ENCODE measurements around the gene ACTG2.
A peak's percentile ranks its signal among the peaks of the same experiment; 100 is the strongest.

ACTG2 gene

DNA sequence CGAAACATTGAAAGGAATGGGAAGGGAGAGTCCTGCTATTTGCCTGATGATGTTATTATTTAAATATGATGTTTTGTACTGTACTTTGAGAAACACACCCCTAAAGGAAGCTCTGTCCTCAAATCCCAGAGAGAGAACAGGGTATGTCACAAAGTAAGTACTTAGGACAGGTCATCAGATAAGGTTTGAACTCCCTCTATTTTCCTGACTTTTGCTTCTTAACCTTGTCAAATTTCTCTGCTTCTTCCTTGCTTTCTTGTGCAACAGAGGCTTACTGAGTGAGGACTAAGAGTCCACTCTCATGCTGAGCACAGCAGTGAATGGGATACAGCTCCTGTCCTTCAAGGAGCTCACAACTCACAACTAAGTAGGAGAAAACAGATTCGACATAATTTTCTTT is 37.6 kb downstream of the ACTG2 start:
- Histone ChIP-seq H3K27me3 (ENCODE audit: insufficient read depth, low read length, poor library complexity, severe bottlenecking) (no peaks in the 10 kb centered on the region), H3K9ac (ENCODE audit: low read depth, low read length, poor library complexity, severe bottlenecking) (no peak overlapping the region), H3K9me2 (replicated peaks; ENCODE audit: low read depth, low read length) (no peaks in the 10 kb centered on the region), H3K4me1 (ENCODE audit: insufficient read depth, low read length, poor library complexity, severe bottlenecking) (peaks cover 61% of the 10 kb centered on the region), H3K4me2 (ENCODE audit: low read depth, low read length, poor library complexity, severe bottlenecking) (peak overlapping the region; percentile 87), H3F3A (ENCODE audit: low read depth) (no peaks in the 10 kb centered on the region; the same call in 1 of the 2 replicates), H3K36me3 (ENCODE audit: insufficient read depth, low read length) (no peaks in the 10 kb centered on the region; the same call in 1 of the 2 replicates), H4K20me1 (ENCODE audit: insufficient read depth, low read length, poor library complexity, severe bottlenecking) (peaks cover 56% of the 10 kb centered on the region), H3K4me3 (ENCODE audit: low read length, poor library complexity, severe bottlenecking) (peak overlapping the region; percentile 76), H3K9me3 (ENCODE audit: insufficient read depth, low read depth, low read length) (no peaks in the 10 kb centered on the region), H2AFZ (ENCODE audit: low read length) (no peak overlapping the region), H3K79me2 (ENCODE audit: insufficient read depth, low read length) (peaks cover 78% of the 10 kb centered on the region)
- TF ChIP-seq EZH2phosphoT487 (IDR thresholded peaks at IDR 0.05; ENCODE audit: borderline replicate concordance): no peak
- TF ChIP-seq, protein P1, sequence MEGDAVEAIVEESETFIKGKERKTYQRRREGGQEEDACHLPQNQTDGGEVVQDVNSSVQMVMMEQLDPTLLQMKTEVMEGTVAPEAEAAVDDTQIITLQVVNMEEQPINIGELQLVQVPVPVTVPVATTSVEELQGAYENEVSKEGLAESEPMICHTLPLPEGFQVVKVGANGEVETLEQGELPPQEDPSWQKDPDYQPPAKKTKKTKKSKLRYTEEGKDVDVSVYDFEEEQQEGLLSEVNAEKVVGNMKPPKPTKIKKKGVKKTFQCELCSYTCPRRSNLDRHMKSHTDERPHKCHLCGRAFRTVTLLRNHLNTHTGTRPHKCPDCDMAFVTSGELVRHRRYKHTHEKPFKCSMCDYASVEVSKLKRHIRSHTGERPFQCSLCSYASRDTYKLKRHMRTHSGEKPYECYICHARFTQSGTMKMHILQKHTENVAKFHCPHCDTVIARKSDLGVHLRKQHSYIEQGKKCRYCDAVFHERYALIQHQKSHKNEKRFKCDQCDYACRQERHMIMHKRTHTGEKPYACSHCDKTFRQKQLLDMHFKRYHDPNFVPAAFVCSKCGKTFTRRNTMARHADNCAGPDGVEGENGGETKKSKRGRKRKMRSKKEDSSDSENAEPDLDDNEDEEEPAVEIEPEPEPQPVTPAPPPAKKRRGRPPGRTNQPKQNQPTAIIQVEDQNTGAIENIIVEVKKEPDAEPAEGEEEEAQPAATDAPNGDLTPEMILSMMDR (conservative IDR thresholded peaks at IDR 0.05; ENCODE audit: low read length): no peak

DNA sequence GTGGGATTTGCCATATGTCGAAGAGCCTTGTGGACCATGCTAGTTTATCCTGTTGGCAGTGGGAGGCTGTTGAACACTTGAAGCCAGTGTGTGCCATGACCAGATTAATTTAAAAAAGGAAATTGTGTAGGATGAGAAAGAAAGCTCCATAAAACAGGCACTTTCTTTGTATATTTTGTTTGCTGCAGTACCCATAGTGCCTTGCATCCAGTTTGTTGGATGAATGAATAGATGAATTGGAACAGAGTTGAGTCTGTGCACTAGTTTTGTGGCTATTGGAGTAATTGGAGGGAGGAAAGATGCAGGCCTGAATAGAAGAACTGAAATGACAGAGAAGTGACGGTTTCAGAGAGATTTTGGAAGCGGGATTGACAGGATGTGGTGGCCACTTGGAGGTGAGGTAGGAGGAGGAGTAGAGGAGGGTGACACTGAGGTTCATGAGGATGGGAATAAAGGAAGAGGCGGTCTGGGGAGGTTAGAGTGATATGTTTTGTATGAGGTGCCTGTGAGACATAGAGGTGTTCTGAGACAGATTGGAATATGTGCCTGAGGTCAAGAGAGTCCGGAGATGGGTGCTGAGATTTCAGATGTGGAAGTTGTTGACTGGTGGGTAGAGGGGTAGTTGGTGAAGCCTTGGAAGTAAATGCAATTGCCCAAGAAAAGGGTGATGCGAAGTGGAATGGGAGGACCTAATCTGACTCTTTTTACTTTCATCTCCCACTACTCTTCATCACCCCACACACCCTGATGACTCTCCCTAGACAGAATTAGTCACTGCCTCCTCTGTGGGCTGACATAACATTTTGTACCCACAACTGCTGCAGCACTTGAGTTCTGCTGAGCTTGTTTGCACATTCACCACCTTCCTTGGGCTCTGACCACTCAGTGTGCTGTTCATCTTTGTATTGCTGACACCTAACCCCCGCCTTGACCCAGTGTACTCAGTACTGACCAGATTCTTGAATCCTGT is 39.0 kb downstream of the ACTG2 start:
- Histone ChIP-seq H3K9ac (ENCODE audit: low read depth, low read length, poor library complexity, severe bottlenecking) (no peak overlapping the region), H3K9me2 (replicated peaks; ENCODE audit: low read depth, low read length) (no peaks in the 10 kb centered on the region), H3K9me3 (ENCODE audit: insufficient read depth, low read depth, low read length) (no peaks in the 10 kb centered on the region), H3F3A (ENCODE audit: low read depth) (no peaks in the 10 kb centered on the region; the same call in 1 of the 2 replicates), H3K36me3 (ENCODE audit: insufficient read depth, low read length) (no peaks in the 10 kb centered on the region; the same call in 1 of the 2 replicates), H4K20me1 (ENCODE audit: insufficient read depth, low read length, poor library complexity, severe bottlenecking) (peaks cover 65% of the 10 kb centered on the region), H3K4me1 (ENCODE audit: insufficient read depth, low read length, poor library complexity, severe bottlenecking) (peaks cover 53% of the 10 kb centered on the region), H3K4me3 (ENCODE audit: low read length, poor library complexity, severe bottlenecking) (no peak overlapping the region), H2AFZ (ENCODE audit: low read length) (no peak overlapping the region), H3K4me2 (ENCODE audit: low read depth, low read length, poor library complexity, severe bottlenecking) (peak overlapping the region; percentile 40), H3K27me3 (ENCODE audit: insufficient read depth, low read length, poor library complexity, severe bottlenecking) (no peaks in the 10 kb centered on the region), H3K79me2 (ENCODE audit: insufficient read depth, low read length) (peaks cover 72% of the 10 kb centered on the region)
- TF ChIP-seq, protein P1 (conservative IDR thresholded peaks at IDR 0.05; ENCODE audit: low read length): no peak
- TF ChIP-seq EZH2phosphoT487 (IDR thresholded peaks at IDR 0.05; ENCODE audit: borderline replicate concordance): no peak

DNA sequence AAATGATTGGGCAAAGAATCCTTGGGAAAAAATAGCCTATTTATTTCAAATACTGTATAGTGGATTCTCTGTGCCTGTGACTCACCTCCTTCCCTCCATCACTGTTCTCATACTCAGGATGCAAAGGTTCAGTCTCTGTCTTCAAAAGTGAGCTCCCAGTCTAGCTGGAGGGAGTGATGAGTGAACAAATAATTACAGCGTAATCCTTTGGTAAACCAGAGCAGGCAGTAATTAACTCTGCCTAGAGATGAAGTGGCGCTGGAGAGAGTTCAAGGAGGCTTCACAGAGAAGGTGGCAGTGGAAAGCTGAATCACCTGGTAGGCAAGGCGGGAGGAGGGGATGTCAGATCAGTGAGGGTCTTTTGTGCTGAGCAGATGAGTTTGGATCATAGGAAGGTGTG is 40.4 kb downstream of the ACTG2 start:
- Histone ChIP-seq H3K4me1 (ENCODE audit: insufficient read depth, low read length, poor library complexity, severe bottlenecking) (peaks cover 44% of the 10 kb centered on the region), H2AFZ (ENCODE audit: low read length) (no peak overlapping the region), H3K4me3 (ENCODE audit: low read length, poor library complexity, severe bottlenecking) (no peak overlapping the region), H3K9ac (ENCODE audit: low read depth, low read length, poor library complexity, severe bottlenecking) (no peak overlapping the region), H3K9me2 (replicated peaks; ENCODE audit: low read depth, low read length) (no peaks in the 10 kb centered on the region), H3K9me3 (ENCODE audit: insufficient read depth, low read depth, low read length) (no peaks in the 10 kb centered on the region), H3K4me2 (ENCODE audit: low read depth, low read length, poor library complexity, severe bottlenecking) (no peak overlapping the region), H4K20me1 (ENCODE audit: insufficient read depth, low read length, poor library complexity, severe bottlenecking) (peaks cover 72% of the 10 kb centered on the region), H3K27me3 (ENCODE audit: insufficient read depth, low read length, poor library complexity, severe bottlenecking) (no peaks in the 10 kb centered on the region), H3F3A (ENCODE audit: low read depth) (no peaks in the 10 kb centered on the region; the same call in 1 of the 2 replicates), H3K79me2 (ENCODE audit: insufficient read depth, low read length) (peaks cover 62% of the 10 kb centered on the region), H3K36me3 (ENCODE audit: insufficient read depth, low read length) (no peaks in the 10 kb centered on the region; the same call in 1 of the 2 replicates)
- TF ChIP-seq, protein P1 (conservative IDR thresholded peaks at IDR 0.05; ENCODE audit: low read length): no peak
- TF ChIP-seq EZH2phosphoT487 (IDR thresholded peaks at IDR 0.05; ENCODE audit: borderline replicate concordance): no peak

Data from Loucy (cell line).